Esophagus muscularis mucosa (tissue), 4 donors: ENCODE measurements around the gene FAM9A.

Source experiments
- CTCF ChIP-seq, 3 experiments: fragments of 200-600 bp in 2 of 3; fragments of 450-650 bp in 1 of 3; sonication (generic) in 2 of 3; IDR thresholded peaks; one replicate each; pipeline ENCODE4 v1.5.1; 2017 to 2019; ENCODE audit warnings: antibody characterized with exemption in 3 of 3, mild to moderate bottlenecking in 2 of 3, moderate library complexity in 1 of 3
- EP300 ChIP-seq: sonication (generic); formaldehyde crosslinking; IDR thresholded peaks from one replicate; pipeline ENCODE4 v1.6.1; 2017; ENCODE audit warnings: antibody characterized with exemption
- POLR2A ChIP-seq: fragments of 450-650 bp; IDR thresholded peaks from one replicate; pipeline ENCODE4 v1.6.1; 2017; ENCODE audit warnings: antibody characterized with exemption, moderate library complexity, mild to moderate bottlenecking, low read depth

- TF ChIP-seq CTCF (IDR thresholded peaks at IDR 0.05) (no peak), EP300 (no peak), POLR2A (no peak)
Measured at GRCh38 chrX:8801041-8801599, at the start of gene FAM9A.
